GM21619 (cell line): ENCODE results near the gene UBE2E1.

ENCODE experiments used
- ATAC-seq: cut with Tn5 transposase; IDR thresholded peaks from one replicate; pipeline ENCODE4 v1.9.1; 2021; ENCODE audit not compliant: unreplicated experiment

Gene UBE2E1

DNA sequence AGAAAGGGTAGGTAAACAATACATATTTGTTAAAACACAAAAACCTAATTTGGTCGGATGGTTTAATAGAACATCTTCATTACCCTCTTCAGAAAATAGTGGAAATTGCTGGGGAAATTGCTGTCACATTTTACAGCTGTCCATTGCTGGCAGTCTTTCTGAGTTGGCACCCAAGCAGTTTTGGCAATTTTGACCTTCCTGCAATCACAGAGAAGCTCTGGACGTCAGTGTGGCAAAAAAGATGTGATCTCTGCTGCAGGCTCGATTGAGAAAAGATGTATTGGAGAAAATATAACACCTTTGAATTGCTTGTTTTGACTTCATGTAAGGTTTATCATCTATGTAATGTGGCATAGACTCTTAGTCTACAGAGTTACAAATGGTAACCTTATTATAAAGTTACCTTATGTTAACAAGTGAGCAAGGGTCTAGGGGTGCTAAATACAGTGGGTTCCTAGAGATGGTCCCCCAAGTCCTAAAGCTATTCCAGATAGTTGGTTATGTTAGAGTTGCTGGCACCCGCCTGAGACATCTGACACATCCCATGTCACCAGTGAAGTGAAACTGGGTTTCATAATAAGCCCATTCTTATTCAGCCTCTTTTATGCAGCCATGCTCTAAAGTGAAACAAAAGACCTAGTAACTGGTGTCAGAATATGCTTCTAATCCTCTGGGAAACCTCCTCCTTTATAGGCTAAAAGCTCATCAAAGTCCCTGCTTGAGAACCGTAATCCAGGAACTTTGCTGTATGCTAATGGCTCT is 14.0 kb downstream of the UBE2E1 start:
- peak; percentile 58 for ATAC-seq

DNA sequence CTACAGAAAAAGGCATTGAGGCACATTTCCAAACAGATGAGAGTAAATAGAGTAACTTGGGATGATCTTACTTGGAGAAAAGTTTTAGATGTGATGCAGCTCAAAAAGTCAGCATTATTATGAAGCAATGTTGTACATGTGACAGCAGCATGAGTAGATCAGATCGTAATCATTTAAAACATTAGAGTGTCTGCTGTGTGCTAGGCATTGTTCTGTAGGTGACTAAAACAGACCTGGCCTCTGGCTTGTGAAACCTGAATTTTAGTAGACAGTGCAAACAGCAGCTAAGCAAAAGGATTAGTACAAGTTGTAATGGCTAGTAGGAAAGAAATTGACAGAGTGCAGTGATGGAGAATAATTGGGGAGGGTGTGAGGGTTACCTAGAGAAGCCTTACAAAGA is 15.1 kb downstream of the UBE2E1 start:
- no peak for ATAC-seq

GRCh38 chr3:23821858-23822257 is 16.1 kb downstream of the UBE2E1 start:
- no peak for ATAC-seq

DNA sequence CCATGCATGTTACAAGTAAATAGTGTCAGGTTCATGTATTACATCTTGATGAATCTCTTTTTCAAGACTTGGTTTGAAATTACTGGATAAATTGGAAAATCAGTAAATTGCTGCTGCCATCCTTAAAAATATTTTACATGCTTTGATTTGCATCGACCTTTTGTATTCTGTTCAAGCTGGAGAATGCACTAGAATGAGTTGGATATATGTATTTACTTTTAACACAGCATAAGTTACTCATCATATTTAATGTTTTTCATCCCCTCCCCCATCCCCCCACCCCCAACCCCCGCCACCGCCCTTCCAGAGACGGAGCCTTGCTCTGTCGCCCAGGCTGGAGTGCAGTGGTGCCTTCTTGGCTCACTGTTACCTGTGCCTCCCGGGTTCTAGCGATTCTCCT is 16.8 kb downstream of the UBE2E1 start:
- no peak for ATAC-seq

GRCh38 chr3:23823620-23824019 is 17.9 kb downstream of the UBE2E1 start:
- no peak for ATAC-seq

DNA sequence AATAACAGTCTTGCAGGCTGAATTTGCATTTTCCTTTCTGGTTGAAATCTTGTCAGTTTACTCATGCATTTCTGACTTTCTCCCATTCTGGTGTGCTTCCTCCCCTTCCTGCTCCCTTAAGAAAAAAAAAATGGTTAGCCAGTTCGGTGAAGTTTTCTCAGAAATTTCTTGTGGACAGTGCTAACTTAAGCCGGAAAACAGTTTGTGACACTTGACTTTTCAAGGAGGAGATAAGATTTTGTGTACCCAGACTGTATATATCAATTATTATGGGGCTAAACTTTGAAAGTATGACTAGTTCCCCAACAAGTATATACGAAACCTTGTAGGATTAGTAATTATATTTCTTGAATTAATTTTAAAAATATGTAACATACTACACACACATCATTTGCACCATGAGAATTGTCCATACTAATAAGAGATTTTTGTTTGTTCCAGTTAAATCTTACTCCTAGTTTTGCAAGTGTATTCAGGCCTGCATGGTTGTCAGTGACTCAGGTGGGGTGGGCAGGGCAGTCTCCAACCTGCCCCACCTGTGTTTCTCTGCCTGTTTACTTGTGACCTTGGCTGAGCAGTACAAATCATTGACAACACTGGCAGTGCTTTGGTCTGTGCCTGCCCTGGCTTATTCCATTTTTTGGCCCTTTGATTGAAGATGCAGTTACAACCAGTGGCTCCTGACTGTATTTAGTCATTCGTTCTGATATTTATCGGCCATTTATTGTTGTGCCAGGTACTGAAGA is 19.1 kb downstream of the UBE2E1 start:
- ATAC-seq = no peak

- ATAC-seq = no peak
Measured at GRCh38 chr3:23825802-23826201, 20.0 kb downstream of the UBE2E1 start.

DNA sequence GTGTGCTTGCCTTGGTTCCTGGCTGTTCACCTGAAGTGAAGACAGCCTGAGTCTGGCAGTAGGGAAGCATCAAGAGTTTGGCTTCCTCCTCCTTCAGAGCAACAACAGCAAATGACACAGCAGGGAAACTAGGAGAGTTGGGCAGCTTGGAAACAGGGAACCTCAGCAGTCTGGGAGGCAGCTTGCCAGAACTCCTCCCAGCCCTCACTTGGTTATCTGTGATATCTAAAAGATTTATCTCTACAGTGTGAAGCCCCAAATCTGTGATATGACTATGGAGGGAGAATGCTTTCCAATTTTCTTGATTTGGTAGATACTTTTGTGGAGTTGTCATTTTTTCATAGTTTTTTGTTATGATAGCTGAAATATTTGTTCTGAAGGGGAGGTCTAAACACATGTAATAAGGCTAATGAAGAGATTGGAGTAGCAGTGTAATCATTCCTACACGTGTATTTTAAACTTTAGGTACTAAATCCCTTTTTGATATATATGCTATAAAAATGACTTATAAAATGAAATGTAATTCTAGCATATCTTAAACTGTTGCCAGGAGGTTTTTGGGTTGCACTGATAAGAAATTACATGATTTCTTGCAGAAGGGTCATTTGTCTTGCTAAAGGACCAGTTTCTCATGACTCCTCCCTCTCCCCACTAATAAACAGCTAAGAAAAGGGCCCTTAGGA is 20.8 kb downstream of the UBE2E1 start:
- ATAC-seq = no peak

DNA sequence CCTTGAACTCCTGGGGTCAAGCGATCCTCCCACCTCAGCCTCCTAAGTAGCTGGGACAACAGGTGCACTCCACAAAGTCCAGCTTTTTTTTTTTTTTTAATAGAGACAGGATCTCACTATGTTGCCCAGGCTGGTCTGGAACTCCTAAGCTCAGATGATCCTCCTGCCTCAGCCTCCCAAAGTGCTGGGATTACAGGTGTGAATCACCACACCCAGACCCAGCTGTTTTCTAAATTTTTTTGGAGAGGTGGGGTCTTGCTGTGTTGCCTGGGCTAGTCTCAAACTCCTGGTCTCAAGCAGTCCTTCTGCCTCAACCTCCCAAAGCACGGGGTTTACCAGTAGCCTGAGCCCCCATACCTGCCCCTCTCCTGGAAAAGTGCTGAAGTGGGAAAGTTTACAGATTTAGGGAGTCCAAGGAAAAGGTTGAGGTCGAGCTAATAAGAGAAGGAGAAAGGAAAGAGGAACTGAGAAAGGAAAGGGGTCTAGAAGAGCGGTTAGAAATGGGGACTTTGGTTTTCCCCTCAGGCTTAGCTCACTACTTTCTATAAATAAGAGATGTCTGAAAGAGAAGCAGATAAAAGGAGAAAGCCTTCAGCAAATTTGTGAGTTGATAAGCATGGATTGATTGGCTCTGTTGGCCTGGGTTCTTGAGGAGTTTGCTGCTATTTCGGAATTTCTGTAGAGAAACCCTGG is 23.6 kb downstream of the UBE2E1 start:
- ATAC-seq = peak; percentile 58

- ATAC-seq = peak; percentile 79
Measured at GRCh38 chr3:23830869-23831484, 25.2 kb downstream of the UBE2E1 start.

DNA sequence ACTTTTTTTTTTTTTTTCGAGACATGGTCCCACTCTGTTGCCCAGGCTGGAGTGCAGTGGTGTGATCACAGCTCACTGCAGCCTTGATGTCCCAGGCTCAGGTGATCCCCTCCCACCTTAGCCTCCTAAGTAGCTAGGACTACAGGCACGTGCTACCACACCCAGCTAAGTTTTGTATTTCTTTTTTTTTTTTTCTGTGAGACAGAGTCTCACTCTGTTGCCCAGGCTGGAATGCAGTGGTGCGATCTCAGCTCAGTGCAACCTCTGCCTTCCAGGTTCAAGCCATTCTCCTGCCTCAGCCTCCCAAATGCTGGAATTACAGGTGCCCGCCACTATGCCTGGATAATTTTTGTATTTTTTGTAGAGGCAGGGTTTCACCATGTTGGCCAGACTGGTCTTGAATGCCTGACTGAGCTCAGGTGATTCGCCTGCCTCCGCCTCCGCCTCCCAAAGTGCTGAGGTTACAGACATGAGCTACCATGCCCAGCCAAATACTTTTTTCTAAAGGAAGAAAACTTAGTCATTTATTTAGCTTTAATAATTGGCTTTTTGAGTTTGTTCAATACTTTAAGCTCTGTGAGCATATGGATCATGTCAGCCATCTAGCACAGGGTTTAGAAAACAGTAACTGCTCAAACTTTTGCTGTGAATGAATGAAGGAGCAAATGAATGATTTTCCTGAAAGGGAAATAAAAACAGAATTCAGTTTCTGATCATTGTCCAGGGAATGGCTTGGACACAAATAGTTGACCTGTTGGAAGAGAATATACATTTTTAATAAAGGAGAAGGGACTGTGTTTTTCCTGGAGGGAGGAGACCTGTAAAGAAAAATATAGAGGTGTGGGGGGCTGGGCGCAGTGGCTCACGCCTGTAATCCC is 26.0 kb downstream of the UBE2E1 start:
- ATAC-seq = no peak

DNA sequence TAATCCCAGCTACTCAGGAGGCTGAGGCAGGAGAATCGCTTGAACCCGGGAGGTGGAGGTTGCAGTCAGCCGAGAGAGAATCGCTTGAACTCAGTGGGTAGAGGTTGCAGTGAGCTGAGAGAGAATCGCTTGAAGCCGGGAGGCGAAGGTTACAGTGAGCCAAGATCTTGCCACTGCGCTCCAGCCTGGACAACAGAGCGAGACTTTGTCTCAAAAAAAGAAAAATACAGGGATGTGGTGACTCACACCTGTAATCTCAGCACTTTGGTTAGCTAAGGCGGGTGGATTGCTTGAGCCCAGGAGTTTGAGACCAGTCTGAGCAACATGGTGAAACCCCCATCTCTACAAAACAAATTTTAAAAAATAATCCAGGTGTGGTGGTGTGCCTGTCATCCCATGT is 26.8 kb downstream of the UBE2E1 start:
- no peak for ATAC-seq

- no peak for ATAC-seq
Measured at GRCh38 chr3:23834082-23834870, 28.5 kb downstream of the UBE2E1 start.

GRCh38 chr3:23835087-23835486 is 29.3 kb downstream of the UBE2E1 start:
- ATAC-seq = no peak

DNA sequence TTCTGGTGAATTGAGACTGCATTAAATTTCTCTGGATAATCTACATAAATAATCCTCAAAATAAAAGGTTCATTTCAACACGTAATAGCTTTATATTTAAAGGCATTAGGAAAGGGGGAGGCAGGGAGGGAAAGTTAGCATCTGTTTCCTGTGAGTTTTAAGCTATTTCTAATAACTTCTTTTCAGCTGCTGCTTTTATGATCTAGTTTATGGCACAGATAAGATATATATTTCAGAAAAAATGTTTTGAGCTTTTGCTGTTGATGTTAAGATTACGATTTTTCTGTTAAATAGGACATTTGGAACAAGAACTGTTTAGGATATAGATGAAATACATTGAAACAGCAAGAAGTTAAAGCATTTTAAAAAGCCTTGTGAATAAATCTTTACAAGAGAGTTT is 30.0 kb downstream of the UBE2E1 start:
- ATAC-seq = no peak

DNA sequence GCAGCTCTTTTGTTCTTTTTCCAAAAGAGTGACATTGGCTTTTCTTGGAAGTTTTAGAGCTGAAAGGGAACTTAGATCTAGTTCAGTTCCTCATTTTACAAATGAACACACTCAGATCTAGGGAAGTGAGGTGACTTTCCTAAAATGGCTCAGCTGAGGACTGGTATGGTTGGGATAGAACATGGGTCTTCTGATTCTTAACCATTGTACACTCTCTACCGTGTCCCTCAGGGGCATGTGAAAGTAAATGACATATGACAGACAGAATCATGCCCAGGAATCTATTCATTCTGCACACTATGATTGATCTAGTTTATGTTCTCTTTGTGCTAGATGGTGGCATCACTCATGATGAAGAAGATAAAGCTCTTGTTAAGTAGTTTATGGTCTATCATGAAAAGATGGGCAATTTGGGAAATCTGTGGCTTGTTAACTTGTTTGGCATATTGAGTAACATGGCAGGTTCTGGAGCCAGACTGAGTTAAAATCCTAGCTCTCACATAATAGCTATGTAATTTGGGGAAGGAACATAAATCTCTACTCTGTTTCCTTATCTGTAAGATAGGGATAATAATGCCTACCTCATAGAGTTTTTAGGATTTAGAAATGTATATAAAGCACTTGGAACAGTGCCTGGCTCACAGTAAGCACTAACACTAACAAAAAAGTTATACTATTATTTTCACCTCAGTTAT is 30.9 kb downstream of the UBE2E1 start:
- ATAC-seq = no peak

DNA sequence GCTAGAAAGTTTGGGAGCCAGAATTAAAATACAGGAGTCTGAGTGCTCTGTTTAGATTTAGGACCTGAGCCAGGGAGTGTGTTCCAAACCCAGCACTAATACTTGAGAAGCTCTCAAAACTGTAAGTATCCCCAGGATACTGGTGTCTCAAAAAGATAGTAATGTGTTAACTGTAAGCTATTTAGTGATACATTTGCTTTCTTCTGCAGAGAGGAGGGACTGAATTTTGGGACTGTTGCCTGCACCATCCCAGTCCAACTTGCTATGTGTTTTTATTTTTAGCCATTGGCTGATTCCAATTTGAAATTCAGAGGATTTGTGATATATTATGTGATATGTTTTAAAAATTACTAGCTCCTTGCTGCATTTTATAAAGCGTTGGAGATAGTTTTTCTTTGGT is 31.5 kb downstream of the UBE2E1 start:
- ATAC-seq = no peak

GRCh38 chr3:23837691-23838090 is 31.9 kb downstream of the UBE2E1 start:
- no peak for ATAC-seq

DNA sequence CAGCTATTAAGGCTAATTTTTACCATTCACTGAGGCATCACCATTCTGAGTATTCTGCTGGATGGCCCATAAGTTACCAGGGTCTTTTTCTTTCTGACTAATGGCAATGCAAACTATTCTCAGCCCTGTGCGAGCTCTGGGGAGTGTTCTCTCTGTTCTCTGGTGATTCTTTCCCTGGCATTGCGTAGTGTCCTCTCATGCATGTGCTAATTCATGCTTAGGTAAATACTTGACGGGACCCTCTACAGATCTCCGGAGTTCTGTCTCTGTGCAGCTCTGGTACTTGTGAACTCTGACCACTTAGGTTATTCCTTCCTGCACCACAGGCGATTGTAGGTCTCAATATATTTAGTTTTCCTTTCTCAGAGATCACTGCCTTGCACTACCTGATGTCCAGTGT is 34.8 kb downstream of the UBE2E1 start:
- ATAC-seq = no peak
